Nephron progenitor cell (in vitro differentiated cells): Measurements from ENCODE around the gene PARVA.

ENCODE experiments used
- DNase-seq: peaks from one replicate; pipeline ENCODE4 v3.0.0; 2021
- H3K27ac Mint-ChIP-seq: 2 replicates; pipeline ENCODE4 v1.8.0; 2021; ENCODE audit warnings: mild to moderate bottlenecking, moderate library complexity, mixed read lengths
- H3K27me3 Mint-ChIP-seq: 2 replicates; pipeline ENCODE4 v1.8.0; 2021; ENCODE audit warnings: mild to moderate bottlenecking, low read depth, mixed read lengths; ENCODE audit not compliant: poor library complexity
- H3K36me3 Mint-ChIP-seq: 2 replicates; pipeline ENCODE4 v1.8.0; 2021; ENCODE audit warnings: low read depth, mixed read lengths
- H3K4me1 Mint-ChIP-seq: 2 replicates; pipeline ENCODE4 v1.8.0; 2021; ENCODE audit warnings: mixed read lengths
- H3K4me3 Mint-ChIP-seq: 2 replicates; pipeline ENCODE4 v1.8.0; 2021; ENCODE audit warnings: mild to moderate bottlenecking, moderate library complexity, mixed read lengths
- H3K9me3 Mint-ChIP-seq: 2 replicates; pipeline ENCODE4 v1.8.0; 2021; ENCODE audit warnings: mild to moderate bottlenecking, moderate library complexity, mixed read lengths
- TF ChIP-seq, protein P1 (sequence below): fragments of 200-600 bp; sonication (generic); IDR thresholded peaks from 2 replicates; pipeline ENCODE4 v1.5.0; 2021; ENCODE audit warnings: antibody characterized with exemption

PARVA gene

DNA sequence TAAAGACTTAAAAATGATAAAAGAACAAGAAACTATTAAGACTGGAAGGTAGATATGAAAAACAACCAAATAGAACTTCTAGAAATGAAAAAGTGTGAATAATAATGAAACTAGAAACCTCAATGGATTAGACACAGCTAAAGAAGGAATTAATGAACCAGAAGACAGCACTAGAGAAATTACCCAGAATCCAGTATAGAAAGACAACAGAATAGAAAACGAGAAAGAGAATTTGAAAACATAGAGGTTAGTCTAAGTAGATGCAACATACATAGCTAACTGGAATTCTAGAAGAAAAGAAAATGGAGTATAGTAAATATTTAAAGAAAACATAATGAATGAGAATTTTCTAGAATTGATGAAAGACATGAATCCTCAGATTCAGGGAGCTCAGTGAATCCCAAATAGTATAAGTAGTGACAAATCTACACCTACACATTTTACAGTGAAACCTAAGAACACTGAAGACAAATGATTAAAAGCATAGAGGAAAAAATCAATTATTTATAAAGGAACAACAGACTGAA lies 111.9 kb downstream of the PARVA start:
- peaks cover 5% of the 10 kb centered on the region for H3K4me1 Mint-ChIP-seq
- no peak for DNase-seq
- H3K36me3 Mint-ChIP-seq = peaks cover 46% of the 10 kb centered on the region
- TF ChIP-seq, protein P1, sequence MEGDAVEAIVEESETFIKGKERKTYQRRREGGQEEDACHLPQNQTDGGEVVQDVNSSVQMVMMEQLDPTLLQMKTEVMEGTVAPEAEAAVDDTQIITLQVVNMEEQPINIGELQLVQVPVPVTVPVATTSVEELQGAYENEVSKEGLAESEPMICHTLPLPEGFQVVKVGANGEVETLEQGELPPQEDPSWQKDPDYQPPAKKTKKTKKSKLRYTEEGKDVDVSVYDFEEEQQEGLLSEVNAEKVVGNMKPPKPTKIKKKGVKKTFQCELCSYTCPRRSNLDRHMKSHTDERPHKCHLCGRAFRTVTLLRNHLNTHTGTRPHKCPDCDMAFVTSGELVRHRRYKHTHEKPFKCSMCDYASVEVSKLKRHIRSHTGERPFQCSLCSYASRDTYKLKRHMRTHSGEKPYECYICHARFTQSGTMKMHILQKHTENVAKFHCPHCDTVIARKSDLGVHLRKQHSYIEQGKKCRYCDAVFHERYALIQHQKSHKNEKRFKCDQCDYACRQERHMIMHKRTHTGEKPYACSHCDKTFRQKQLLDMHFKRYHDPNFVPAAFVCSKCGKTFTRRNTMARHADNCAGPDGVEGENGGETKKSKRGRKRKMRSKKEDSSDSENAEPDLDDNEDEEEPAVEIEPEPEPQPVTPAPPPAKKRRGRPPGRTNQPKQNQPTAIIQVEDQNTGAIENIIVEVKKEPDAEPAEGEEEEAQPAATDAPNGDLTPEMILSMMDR = no peak
- no peaks in the 10 kb centered on the region for H3K27me3 Mint-ChIP-seq
- H3K9me3 Mint-ChIP-seq = peaks cover 33% of the 10 kb centered on the region
- no peak overlapping the region for H3K4me3 Mint-ChIP-seq
- no peak overlapping the region for H3K27ac Mint-ChIP-seq

DNA sequence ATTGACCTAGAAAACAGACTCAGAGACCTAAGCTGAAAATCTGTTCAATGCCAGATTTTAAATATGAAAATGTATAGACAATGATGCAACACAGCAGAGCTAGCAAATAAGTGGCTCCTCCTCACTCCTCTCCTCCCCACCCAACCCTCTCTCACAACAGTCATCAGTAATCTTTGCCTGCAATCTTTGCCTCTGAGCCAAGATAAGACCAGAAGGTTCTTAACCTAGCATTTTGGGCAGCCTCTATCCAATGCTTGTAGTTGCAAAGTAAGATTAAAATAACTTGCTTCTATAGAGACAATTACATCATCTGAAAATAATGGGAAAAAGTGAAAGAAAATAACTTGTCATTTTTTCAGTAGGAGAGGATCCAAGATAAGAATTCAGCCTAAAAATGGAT lies 117.3 kb downstream of the PARVA start:
- H3K4me1 Mint-ChIP-seq = no peaks in the 10 kb centered on the region
- no peak overlapping the region for H3K4me3 Mint-ChIP-seq
- no peak for DNase-seq
- peaks cover 8% of the 10 kb centered on the region for H3K9me3 Mint-ChIP-seq
- peaks cover 28% of the 10 kb centered on the region for H3K36me3 Mint-ChIP-seq
- no peak overlapping the region for H3K27ac Mint-ChIP-seq
- TF ChIP-seq, protein P1 = no peak
- H3K27me3 Mint-ChIP-seq = peaks cover 3% of the 10 kb centered on the region

DNA sequence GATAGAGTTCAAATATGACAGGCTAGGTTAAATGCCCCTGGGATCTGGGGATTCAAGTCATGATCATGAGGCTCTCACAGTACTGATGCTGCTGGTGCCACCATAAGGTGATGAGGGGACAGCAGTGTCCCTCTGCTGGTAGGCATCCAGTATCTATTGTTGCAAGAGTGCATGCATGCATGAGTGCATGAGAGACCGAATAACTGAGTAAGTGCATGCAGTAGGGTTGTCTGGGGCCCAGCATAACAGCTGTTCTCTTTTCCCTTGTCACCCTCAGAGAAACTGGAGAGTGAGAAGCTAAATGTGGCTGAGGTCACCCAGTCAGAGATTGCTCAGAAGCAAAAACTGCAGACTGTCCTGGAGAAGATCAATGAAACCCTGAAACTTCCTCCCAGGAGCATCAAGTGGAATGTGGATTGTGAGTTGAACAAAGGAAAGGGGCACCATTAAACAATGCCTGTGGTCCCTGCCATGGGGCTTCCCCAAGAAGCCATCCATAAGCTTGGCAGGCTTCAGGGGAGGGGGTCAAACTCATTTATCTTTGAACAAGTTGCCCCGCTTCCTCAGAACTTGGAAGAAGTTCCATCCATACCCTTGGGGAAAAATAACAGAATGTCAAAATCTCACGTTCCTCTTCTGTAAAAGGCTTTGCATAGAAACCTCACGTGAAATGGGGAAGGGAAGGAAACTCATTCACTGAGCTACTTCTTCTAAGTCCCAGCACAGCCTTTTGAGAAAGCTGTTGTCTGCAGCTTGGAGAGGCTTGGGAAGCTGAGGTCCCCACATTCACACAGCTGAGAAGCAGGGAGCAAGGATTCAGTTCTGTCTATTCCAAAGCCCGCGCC lies 119.0 kb downstream of the PARVA start:
- H3K4me1 Mint-ChIP-seq = no peaks in the 10 kb centered on the region
- H3K27me3 Mint-ChIP-seq = peaks cover 3% of the 10 kb centered on the region
- TF ChIP-seq, protein P1 = peak; percentile 11
- H3K36me3 Mint-ChIP-seq = peaks cover 32% of the 10 kb centered on the region
- no peaks in the 10 kb centered on the region for H3K9me3 Mint-ChIP-seq
- no peak overlapping the region for H3K4me3 Mint-ChIP-seq
- no peak overlapping the region for H3K27ac Mint-ChIP-seq
- DNase-seq = no peak

DNA sequence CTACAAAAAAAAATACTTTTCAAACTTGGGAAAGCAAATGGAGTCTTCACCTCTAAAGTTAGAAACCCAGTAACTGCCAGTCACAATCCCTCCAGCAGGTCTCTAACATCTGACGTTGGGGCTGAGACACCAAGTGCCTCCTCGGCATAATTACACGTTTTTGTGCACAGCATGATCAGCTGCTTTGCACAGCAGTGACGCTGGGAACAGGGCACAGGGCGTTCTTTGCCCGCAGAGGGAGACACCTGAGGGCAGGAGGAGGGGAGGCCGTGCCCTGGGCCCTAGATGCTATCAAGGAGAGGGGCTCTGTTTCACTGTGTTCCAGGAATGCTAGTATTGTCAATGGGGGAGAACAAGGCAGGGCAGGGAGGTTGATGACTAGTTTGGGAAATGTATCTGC lies 120.1 kb downstream of the PARVA start:
- TF ChIP-seq, protein P1 = no peak
- Mint-ChIP-seq H3K4me3 (no peak overlapping the region), H3K27me3 (peaks cover 3% of the 10 kb centered on the region), H3K9me3 (no peaks in the 10 kb centered on the region), H3K27ac (no peak overlapping the region), H3K36me3 (peaks cover 32% of the 10 kb centered on the region), H3K4me1 (peaks cover 2% of the 10 kb centered on the region)
- DNase-seq = no peak

DNA sequence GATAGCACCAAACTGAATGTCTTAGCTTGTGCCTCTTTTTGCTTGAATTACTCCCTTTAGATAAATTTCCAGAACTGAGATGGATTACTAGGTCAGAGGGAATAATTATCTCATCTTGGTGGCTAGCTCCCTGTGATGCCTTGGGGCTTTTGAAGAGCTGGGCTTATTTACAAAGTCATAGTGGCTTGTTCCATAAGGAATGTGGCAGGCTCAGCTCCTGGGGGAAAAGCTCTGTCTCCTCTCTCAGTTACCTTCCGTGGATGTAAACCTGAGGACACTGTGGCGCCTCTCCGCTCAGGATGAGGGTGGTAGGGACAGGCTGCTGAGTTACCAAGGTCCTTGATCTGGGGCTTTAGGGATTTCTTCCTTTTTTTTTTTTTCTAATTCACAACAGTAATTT lies 121.7 kb downstream of the PARVA start:
- H3K9me3 Mint-ChIP-seq = no peaks in the 10 kb centered on the region
- peaks cover 11% of the 10 kb centered on the region for H3K4me1 Mint-ChIP-seq
- no peak for DNase-seq
- H3K27ac Mint-ChIP-seq = no peak overlapping the region
- peaks cover 32% of the 10 kb centered on the region for H3K36me3 Mint-ChIP-seq
- H3K27me3 Mint-ChIP-seq = peaks cover 3% of the 10 kb centered on the region
- TF ChIP-seq, protein P1 = no peak
- H3K4me3 Mint-ChIP-seq = no peak overlapping the region

DNA sequence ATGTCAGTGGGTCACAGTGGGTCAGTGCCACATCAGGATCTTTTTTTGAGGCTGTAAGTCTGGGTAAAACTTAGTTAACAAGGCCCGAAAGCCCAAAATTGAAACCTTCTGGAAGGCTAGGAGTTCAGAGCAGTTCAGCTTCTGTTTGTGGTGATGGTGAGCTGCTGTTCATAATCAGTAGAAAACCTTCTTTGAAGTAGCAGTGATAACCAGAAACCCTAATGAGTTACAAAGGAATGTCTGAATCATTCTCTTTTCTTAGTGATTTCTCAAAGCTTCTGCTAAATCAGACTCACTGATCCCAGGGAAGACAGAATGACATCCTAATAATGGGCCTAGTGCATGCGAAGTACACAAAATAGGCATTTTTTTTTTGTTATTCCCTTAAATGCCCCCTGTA lies 124.7 kb downstream of the PARVA start:
- DNase-seq = no peak
- Mint-ChIP-seq H3K27ac (no peak overlapping the region), H3K36me3 (peaks cover 21% of the 10 kb centered on the region), H3K4me3 (no peak overlapping the region), H3K27me3 (no peaks in the 10 kb centered on the region), H3K4me1 (peaks cover 11% of the 10 kb centered on the region), H3K9me3 (no peaks in the 10 kb centered on the region)
- TF ChIP-seq, protein P1 = no peak
